Measurements from ENCODE around the gene FBXW12.

GRCh38 chr3:48352546-48352945 is 19.5 kb upstream of the FBXW12 start:
- no peak for TF ChIP-seq EZH2phosphoT487 (conservative IDR thresholded peaks at IDR 0.05; ENCODE audit: low read length)
- no peak for TF ChIP-seq CTCF (IDR thresholded peaks at IDR 0.05; ENCODE audit: insufficient read depth, low read length, poor library complexity, severe bottlenecking)

Measured in SU-DHL-6 (cell line).